VCaP (cell line): ENCODE measurements around the gene CLDN25.

Experiments used
- H3K27ac ChIP-seq: fragments of 450-650 bp; 2 replicates; pipeline ENCODE4 v1.5.1; 2017
- TF ChIP-seq, protein P1 (sequence below): fragments of 450-650 bp; conservative IDR thresholded peaks from 2 replicates; pipeline ENCODE4 v1.5.1; 2017; ENCODE audit warnings: mild to moderate bottlenecking, moderate library complexity

Gene CLDN25

DNA sequence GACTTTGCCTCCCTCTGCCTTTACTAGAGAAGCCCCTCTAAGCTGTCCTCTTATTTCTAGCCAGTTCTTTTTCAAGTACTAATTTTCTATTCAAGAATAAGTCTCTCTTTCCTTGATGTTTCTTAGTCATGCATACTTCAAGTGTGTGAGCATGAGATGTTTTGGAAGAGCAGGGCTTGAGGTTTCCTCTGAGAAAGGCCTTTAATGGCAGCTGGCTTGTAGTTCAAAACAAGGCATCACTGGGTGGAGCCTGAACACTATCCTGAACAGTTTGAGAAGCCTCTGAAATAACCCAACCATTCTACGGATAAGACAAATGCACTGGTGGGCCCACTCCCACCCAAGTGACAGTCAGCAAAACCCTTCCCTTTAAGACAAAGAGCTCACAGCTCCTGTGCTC, 37.6 kb downstream of the CLDN25 start:
- H3K27ac ChIP-seq = no peak overlapping the region
- TF ChIP-seq, protein P1, sequence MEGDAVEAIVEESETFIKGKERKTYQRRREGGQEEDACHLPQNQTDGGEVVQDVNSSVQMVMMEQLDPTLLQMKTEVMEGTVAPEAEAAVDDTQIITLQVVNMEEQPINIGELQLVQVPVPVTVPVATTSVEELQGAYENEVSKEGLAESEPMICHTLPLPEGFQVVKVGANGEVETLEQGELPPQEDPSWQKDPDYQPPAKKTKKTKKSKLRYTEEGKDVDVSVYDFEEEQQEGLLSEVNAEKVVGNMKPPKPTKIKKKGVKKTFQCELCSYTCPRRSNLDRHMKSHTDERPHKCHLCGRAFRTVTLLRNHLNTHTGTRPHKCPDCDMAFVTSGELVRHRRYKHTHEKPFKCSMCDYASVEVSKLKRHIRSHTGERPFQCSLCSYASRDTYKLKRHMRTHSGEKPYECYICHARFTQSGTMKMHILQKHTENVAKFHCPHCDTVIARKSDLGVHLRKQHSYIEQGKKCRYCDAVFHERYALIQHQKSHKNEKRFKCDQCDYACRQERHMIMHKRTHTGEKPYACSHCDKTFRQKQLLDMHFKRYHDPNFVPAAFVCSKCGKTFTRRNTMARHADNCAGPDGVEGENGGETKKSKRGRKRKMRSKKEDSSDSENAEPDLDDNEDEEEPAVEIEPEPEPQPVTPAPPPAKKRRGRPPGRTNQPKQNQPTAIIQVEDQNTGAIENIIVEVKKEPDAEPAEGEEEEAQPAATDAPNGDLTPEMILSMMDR = no peak

DNA sequence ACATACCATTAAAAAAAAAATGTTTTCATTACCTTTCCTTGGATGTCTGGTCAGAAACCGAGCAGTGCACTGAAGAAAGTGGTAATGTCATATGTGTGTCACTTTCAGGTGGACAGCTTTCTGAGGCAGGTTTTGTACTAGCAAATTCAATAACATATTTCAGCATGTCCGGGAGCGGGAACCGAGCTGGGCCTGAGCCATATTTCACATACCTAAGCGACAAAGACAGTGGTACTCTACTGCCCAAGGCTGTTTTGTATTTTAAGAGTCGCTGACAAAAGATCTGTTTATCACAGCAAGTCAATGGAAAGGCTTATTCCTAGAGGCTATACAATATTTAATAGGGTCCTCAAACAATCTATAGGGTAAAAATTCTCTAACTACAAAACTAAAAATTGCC, 38.0 kb downstream of the CLDN25 start:
- TF ChIP-seq, protein P1 = no peak
- H3K27ac ChIP-seq = no peak overlapping the region

DNA sequence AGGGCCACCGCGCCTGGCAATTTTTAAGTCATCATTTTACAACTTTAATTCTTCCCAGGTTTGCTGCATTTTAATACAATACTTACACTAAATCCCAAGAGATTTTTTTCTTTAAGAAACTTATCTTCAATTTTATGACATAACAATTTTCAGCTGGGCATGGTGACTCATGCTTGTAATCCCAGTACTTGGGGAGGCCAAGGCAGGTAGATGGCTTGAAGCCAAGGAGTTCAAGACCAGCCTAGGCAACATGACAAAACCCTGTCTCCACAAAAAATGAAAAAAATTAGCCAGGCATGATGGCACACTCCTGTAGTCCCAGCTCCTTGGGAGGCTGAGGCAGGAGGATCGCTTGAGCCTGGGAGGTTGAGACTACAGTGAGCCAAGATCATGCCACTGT, 38.8 kb downstream of the CLDN25 start:
- TF ChIP-seq, protein P1 = no peak

GRCh38 chr11:113827477-113827876, 47.9 kb downstream of the CLDN25 start:
- no peak overlapping the region for H3K27ac ChIP-seq
- TF ChIP-seq, protein P1 = no peak

More for the DNA sequence above, 38.8 kb downstream of the CLDN25 start:
- no peak overlapping the region for H3K27ac ChIP-seq

GRCh38 chr11:113828191-113828590, 48.6 kb downstream of the CLDN25 start:
- no peak overlapping the region for H3K27ac ChIP-seq
- TF ChIP-seq, protein P1 = no peak

GRCh38 chr11:113829751-113830150, 50.2 kb downstream of the CLDN25 start:
- TF ChIP-seq, protein P1 = no peak
- H3K27ac ChIP-seq = no peak overlapping the region
